A549 (cell line): ENCODE results near the gene CLP1.

Experiments
- CBX8 ChIP-seq: fragments of 200-600 bp; sonication (generic); IDR thresholded peaks from 2 replicates; pipeline ENCODE4 v1.6.1; 2016
- CHD2 ChIP-seq: fragments of 150-350 bp; IDR thresholded peaks from 2 replicates; pipeline ENCODE4 v1.6.1; 2014; ENCODE audit warnings: low read length; ENCODE audit not compliant: partially characterized antibody
- EP300 ChIP-seq, 2 experiments: fragments of >200 bp; sonication (Bioruptor Twin); formaldehyde crosslinking; IDR thresholded peaks; 2 replicates in 1 of 2; 3 replicates in 1 of 2; pipeline ENCODE4 v1.6.1; 2016 to 2017
- KDM5A ChIP-seq: fragments of 200-600 bp; sonication (generic); IDR thresholded peaks from 2 replicates; pipeline ENCODE4 v1.6.1; 2016; ENCODE audit warnings: antibody characterized with exemption, mild to moderate bottlenecking
- MYC ChIP-seq: IDR thresholded peaks from 2 replicates; pipeline ENCODE4 v1.6.1; 2012; ENCODE audit warnings: mild to moderate bottlenecking, inconsistent platforms, low read length, improper control_type of control experiment, borderline replicate concordance
- NR3C1 ChIP-seq: fragments of >200 bp; sonication (Bioruptor Twin); formaldehyde crosslinking; IDR thresholded peaks from 3 replicates; pipeline ENCODE4 v1.6.1; 2017
- POLR2A ChIP-seq: IDR thresholded peaks from 2 replicates; pipeline ENCODE4 v1.6.1; 2012; ENCODE audit warnings: mild to moderate bottlenecking, low read length
- POLR2AphosphoS2 ChIP-seq: conservative IDR thresholded peaks from 2 replicates; pipeline ENCODE4 v1.6.1; 2012; ENCODE audit warnings: low read length, improper control_type of control experiment, inconsistent platforms
- RAD21 ChIP-seq, 2 experiments: fragments of >200 bp in 1 of 2; sonication (Bioruptor Twin) in 1 of 2; formaldehyde crosslinking in 1 of 2; IDR thresholded peaks in 1 of 2; conservative IDR thresholded peaks in 1 of 2; 2 replicates in 1 of 2; 3 replicates in 1 of 2; pipeline ENCODE4 v1.6.1; 2012 to 2018; ENCODE audit warnings: inconsistent platforms in 1 of 2
- RFX5 ChIP-seq: fragments of 450-650 bp; IDR thresholded peaks from 2 replicates; pipeline ENCODE4 v1.7.1; 2014; ENCODE audit warnings: antibody characterized with exemption, mild to moderate bottlenecking, moderate library complexity
- TF ChIP-seq, protein P1 (sequence below): fragments of 200-600 bp; sonication (generic); IDR thresholded peaks from 2 replicates; pipeline ENCODE4 v1.6.1; 2016; ENCODE audit warnings: antibody characterized with exemption, mild to moderate bottlenecking, moderate library complexity
- TF ChIP-seq, protein P2 (sequence below): fragments of >200 bp; sonication (Bioruptor Twin); formaldehyde crosslinking; IDR thresholded peaks from 3 replicates; pipeline ENCODE4 v1.5.1; 2016

DNA sequence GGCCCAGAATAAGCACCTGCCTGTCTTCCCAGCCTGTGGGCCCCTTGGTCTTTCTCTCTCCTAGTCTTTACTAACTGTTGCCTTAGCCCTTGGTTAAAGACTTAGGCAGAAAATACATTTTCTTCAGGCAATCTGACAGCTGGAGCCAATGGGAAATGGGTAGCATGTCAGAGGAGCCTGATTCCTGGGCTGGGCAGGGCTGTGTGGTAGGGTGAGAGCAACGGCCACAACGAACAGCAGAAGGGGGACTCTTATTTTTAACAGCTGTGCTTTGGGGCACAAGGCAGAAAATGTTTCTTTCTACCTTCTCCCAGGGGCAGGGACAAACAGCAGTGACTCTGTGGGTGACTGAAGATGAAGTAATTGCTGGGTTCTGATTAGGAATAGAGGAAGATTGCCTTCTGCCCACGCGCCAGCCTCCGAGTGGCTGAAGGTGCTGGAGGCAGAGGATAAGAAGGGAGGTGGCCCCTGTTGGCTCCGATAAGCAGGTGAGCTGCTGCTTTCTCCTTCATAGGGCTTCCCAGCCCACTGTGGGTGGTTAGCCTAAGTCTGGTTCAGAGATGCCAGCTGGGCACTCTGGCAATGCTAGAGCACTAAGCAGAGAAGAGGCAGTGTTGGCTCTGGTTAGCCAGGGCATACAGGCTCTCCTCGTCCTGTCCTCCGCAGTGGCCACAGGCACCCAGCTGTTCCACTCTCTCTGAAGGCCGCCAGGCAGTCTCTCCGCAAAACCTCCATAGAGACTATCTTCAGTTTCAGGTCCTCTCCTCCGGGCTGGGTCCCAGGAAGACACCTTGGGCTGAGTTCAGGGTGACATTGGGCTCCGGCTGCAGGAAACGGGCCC, 9.4 kb upstream of the CLP1 start:
- TF ChIP-seq, protein P1, sequence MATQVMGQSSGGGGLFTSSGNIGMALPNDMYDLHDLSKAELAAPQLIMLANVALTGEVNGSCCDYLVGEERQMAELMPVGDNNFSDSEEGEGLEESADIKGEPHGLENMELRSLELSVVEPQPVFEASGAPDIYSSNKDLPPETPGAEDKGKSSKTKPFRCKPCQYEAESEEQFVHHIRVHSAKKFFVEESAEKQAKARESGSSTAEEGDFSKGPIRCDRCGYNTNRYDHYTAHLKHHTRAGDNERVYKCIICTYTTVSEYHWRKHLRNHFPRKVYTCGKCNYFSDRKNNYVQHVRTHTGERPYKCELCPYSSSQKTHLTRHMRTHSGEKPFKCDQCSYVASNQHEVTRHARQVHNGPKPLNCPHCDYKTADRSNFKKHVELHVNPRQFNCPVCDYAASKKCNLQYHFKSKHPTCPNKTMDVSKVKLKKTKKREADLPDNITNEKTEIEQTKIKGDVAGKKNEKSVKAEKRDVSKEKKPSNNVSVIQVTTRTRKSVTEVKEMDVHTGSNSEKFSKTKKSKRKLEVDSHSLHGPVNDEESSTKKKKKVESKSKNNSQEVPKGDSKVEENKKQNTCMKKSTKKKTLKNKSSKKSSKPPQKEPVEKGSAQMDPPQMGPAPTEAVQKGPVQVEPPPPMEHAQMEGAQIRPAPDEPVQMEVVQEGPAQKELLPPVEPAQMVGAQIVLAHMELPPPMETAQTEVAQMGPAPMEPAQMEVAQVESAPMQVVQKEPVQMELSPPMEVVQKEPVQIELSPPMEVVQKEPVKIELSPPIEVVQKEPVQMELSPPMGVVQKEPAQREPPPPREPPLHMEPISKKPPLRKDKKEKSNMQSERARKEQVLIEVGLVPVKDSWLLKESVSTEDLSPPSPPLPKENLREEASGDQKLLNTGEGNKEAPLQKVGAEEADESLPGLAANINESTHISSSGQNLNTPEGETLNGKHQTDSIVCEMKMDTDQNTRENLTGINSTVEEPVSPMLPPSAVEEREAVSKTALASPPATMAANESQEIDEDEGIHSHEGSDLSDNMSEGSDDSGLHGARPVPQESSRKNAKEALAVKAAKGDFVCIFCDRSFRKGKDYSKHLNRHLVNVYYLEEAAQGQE, result no peak
- TF ChIP-seq RAD21 (conservative IDR thresholded peaks at IDR 0.05 in 1 of 2, IDR thresholded peaks at IDR 0.05 in 1 of 2), result no peak
- TF ChIP-seq EP300 (IDR thresholded peaks at IDR 0.05), result no peak
- TF ChIP-seq, protein P2, sequence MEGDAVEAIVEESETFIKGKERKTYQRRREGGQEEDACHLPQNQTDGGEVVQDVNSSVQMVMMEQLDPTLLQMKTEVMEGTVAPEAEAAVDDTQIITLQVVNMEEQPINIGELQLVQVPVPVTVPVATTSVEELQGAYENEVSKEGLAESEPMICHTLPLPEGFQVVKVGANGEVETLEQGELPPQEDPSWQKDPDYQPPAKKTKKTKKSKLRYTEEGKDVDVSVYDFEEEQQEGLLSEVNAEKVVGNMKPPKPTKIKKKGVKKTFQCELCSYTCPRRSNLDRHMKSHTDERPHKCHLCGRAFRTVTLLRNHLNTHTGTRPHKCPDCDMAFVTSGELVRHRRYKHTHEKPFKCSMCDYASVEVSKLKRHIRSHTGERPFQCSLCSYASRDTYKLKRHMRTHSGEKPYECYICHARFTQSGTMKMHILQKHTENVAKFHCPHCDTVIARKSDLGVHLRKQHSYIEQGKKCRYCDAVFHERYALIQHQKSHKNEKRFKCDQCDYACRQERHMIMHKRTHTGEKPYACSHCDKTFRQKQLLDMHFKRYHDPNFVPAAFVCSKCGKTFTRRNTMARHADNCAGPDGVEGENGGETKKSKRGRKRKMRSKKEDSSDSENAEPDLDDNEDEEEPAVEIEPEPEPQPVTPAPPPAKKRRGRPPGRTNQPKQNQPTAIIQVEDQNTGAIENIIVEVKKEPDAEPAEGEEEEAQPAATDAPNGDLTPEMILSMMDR, result no peak
- TF ChIP-seq POLR2AphosphoS2, result no peak
- no peak for TF ChIP-seq CBX8
- no peak for TF ChIP-seq KDM5A
- TF ChIP-seq NR3C1, result no peak
- no peak for TF ChIP-seq MYC
- TF ChIP-seq RFX5, result no peak
- TF ChIP-seq POLR2A, result no peak; the same call in 1 of the 2 replicates
- no peak for TF ChIP-seq CHD2
